ENCODE results near the gene PDE6C.

DNA sequence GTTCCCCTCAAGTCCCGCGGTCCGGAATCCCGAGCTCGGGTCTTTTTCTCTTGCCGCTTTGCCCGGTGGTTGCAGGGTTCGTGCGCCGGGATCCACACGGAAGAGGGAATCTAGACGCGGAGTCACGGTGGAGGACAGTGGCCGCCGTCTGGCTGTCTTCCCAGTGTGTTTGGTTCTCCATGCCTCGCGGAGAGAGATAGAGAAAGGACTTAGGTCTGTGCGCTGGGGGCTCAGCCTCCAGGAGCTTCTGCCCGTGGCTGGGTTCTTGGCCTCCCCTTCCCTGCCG, 44.3 kb upstream of the PDE6C start:
- TF ChIP-seq POLR2AphosphoS5 (IDR thresholded peaks at IDR 0.05; ENCODE audit: low read depth, low read length) = no peak
- TF ChIP-seq TAF1 (IDR thresholded peaks at IDR 0.05; ENCODE audit: borderline replicate concordance, insufficient read depth, low read length) = no peak
